NCI-H2196 (cell line): ENCODE results near the gene GRID2.
"Not testable (repeated sequence)": the region's sequence is repeated elsewhere in the genome, so short reads cannot be mapped to it uniquely, and the experiment has no call there.

ENCODE experiments used
- DNase-seq: peaks from one replicate; lab custom pipeline; 2025; ENCODE audit not compliant: unreplicated experiment; lab: John Stamatoyannopoulos, UW

Gene GRID2

DNA sequence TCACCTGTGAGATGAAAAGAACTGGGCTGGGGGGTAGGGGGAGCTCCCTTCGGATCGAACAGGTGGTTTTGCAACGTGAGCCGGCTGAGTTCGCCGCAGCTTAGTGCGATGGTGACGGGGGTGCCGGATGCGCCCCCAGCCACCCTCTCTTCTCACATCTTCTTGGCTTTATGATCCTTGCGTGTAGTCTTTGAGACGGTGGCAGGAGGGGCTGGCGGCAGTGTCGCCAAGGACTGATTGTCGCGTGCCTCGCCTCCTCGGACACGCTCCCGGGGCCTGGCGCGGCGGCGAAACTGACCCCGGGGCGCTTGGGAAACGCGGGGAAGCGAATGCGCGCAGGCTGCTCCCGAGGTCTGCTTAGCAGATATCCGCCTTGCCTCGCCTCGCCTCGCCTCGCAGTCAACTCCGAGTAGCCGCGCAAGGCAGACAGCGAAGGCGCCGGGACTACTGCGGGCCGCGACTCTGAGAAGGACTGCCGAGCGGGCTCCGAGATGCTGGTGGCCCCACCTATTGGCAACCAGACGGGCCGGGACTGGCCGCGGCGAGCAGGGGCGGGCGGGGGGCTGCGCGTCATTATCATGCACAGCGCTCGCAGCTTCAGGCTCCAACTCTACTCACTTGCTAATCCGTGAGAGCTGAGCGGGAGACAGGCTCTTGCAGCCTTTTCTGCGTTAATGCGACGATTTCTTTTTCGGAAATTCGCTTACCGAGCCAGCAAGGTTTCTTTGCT lies 1.5 kb downstream of the GRID2 start:
- DNase-seq, result no peak

DNA sequence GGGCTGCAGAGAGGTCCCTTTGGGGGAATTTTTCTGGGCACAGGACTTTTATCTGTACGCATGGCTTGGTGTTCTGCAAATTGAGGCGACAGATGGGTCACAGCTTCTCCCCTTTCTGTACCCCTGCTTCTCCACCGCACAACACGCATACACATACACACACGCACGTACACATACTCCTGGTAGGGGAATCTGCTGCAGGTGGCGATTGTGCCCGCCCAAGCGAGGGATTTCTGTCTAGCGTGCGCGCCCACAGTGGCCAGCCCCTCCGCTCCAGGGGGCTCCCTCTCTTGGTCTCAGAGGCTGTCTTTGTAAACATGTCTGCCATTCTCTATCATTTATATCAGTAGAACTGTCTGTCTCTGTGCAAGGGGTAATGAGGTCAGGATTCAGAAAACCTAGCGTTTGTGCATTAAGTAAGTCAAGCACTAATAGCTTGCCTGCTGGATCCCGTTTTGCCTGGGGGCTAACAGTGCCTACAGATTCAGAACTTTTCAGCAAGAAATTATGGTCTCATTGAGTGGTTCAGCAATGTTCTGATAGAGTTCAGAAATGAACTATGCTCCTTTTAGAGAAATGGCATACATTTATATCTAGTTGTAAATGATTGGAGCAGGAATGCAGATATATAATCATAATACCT lies 2.2 kb downstream of the GRID2 start:
- DNase-seq, result no peak

GRCh38 chr4:92307181-92307580 lies 3.4 kb downstream of the GRID2 start:
- DNase-seq, result no peak

DNA sequence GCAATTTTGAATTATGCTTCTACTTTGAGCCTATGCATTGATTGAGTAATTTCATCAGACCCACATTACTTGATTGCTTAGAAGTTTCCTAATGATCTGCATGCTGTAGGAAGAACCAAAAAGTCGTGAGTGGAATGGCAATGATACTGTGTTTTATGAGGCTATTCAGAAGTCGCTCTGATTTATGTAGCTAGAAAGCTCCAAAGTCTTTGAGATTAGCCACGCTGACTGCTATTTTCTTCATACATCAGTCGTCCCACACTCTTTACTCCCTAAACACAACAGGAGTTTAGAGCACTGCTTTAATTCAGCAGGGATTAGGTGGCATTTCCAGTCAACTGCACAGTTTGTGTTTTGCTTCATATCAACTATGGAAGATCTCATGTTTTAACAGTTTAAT lies 4.1 kb downstream of the GRID2 start:
- DNase-seq, result no peak

DNA sequence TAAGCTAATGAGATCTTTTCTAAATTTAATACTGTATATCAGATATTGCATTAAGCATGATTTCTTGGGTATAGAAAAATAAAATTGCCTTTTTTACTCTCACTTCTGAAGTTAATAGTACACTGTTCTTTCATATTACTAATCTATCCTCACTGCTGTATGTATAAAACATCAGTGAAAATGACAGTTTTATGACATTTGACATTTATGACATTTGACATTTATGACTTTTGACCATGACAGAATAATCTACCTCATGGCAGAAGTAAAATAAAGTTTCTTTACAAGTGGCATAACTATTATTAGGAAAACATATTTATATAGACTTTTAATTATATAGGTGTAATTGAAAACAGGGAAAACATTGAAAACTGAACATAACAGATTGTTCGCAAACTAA lies 13.3 kb downstream of the GRID2 start:
- no peak for DNase-seq

DNA sequence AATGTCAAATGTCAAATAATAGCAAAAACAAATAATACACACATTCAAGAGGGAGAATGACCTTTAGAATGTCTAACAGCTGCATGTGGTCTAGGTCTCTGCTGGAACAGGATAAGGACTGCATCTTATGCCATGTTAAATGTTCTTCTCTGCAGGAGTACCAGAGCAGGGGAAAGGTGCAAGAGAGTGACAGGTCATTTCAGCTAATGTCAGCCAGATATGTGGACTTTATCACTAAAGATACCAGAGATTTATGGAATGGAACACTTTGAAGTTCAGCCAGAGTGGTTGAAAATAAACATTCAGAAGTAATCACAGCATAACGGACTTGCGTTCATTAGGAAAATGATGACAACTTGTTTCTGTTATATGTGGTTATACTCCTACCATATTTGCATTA lies 24.3 kb downstream of the GRID2 start:
- no peak for DNase-seq

DNA sequence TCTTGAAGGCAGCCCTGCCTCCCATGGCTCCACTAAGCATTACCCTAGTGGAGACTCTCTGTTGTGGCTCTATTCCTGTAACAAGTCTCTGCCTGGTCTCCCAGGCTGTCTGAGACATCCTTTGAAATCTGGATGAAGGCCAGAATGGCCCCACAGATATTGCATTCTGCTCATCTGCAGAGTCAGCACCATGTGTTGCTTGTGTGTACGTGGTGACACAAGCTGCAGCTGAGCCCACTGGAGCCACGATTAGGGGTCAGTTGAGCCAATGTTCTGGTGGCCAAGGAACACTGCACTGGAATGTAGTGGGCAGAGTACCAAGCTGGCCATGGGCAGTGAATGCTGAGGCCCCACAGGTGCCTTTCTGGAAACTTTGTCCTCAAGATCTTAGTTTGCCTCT lies 29.2 kb downstream of the GRID2 start:
- DNase-seq, result no peak

GRCh38 chr4:92334716-92335350 lies 31.1 kb downstream of the GRID2 start:
- DNase-seq, result no peak

- no peak for DNase-seq
These were observed 35.9 kb downstream of the GRID2 start for GRCh38 chr4:92339676-92340075.

- no peak for DNase-seq
These were observed 40.5 kb downstream of the GRID2 start for GRCh38 chr4:92344216-92344615.

- no peak for DNase-seq
These were observed 42.5 kb downstream of the GRID2 start for GRCh38 chr4:92346289-92346688.

DNA sequence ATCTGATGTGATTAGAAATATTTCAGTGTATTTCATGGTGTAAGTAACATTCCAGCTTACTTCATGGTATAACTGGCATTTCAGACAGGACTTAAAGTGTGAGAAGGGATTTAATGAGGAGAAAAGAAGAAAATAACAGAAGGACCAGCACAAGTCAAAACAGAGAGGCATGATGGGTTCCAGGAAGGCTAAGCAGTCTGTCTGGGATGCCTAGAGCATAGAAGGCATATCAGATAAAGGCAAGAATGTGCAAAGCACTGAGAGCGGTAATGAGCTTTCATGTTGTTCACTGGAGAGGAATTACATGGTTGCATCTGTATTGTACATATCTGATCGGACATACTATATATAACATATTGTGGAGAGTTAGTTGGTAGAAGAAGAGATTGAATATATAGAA lies 54.2 kb downstream of the GRID2 start:
- no peak for DNase-seq

DNA sequence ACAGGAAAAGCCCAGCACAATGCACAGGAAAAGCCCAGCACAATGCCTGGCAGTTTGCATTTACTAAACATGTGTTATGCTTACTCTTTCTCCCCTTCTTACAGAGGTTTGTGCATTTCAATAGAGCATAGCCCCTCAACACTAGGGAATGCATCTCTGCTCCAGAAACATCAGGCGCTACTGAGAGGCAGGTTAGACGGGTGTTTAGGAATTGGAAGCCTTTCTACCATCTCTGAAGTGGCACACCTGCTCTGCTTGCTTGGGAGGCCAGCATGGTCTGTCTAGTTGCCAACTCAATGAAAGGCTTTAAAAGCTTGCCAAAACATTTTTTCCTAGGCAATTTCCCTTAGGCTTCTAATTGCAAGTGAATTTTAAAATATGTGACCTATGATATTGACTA lies 55.7 kb downstream of the GRID2 start:
- no peak for DNase-seq

- DNase-seq, result no peak
These were observed 58.3 kb downstream of the GRID2 start for GRCh38 chr4:92362028-92362427.

DNA sequence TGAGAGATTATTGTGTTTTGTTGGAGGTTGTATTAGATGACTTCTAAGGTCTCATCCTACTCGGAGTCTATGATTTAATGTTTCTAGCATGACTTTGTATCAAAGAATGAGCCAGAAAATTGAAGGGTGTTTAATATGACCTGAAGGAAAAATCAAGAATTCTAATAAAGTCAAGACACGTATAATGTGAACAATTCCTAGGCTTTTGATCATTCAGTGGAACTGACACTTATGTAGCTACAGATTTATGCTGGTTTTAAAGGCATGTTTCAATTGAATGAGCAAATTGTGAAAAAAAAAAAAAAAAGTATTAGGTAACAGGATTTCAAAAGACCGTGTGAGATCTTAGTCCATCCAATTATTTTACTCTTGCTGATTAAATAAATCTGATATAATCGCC lies 64.9 kb downstream of the GRID2 start:
- DNase-seq, result no peak

DNA sequence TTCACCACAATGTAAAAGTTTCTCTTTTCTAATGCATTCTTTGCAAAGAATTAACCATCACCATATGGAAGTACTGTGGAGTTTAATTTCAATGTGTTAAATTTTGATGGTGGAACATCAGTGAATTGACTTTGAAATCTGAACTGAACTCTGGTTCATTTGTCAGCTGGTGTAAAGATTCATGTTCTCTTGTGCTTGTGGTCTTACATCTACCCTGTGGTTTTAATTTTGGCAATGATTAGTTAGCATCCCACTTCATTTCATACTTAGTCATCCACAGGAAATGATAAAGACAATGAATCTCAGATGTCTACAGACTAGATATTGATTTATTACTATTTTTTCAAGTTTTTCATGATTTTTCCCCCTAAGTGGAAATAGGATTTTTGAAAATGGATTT lies 77.8 kb downstream of the GRID2 start:
- no peak for DNase-seq

GRCh38 chr4:92382128-92382527 lies 78.4 kb downstream of the GRID2 start:
- no peak for DNase-seq

DNA sequence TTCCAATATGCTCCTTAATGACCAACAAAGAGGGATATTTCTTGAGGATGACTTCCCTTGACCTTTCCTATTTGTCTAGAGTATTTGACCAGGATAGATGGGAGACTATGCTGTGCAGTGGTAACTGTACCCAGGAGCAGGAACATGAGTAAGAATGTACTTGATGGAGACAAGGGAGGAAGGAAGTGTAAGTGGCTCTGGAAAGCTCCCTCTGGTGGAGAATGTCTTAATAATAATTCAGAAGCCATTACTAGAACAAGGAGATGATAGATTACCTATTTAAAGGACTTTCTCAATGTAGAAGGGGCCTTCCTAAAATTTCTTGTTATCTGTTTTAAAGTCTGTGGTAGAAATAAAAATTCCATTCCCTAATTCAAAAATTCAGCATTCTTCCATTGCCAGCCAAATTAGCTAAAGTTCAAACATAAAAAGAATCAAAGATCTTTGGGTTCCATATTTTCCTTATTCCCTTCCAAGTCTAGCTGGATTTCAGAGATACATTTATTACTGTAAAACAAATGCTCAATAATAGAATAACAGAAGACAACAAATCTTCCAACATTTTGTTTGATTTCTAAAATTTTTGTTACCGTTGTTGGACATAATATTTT lies 83.8 kb downstream of the GRID2 start:
- DNase-seq, result no peak

DNA sequence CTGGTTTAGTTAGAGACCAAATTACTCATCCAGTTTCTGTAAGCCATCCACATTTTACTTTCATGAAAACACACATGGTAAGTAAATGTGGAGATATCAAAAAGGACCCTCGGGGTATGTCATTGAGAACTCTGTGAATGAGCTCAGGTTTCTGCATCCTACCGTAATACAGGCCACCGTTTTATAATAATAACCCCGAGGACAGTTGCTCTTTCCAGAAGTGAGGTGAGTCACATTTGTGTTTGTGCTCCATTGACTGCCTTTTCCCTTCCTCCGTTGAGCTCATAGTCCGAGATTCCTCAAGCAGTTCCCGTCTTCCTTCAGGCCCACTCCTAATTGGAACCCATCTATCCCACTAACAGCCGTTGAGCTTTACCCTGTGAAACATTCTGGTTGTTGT lies 95.3 kb downstream of the GRID2 start:
- DNase-seq, result no peak

GRCh38 chr4:92403525-92403924 lies 99.8 kb downstream of the GRID2 start:
- not testable (repeated sequence) for DNase-seq

DNA sequence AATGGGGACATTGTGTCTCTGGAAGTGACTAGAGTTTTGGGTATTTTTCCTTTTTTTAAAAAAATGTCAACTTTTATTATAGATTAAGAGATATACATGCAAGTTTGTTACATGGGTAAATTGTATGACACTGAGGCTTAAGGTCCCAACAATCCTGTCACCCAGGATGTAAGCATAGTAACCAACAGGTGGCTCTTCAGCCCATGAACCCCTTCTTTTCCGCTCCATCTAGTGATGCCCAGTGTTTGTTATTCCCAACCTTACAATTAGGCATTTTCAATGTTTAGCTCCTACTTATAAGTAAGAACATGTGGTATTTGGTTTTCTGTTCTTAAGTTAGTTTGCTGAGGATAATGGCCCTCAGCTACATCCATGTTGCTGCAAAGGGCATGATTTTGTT lies 102.7 kb downstream of the GRID2 start:
- DNase-seq, result no peak

DNA sequence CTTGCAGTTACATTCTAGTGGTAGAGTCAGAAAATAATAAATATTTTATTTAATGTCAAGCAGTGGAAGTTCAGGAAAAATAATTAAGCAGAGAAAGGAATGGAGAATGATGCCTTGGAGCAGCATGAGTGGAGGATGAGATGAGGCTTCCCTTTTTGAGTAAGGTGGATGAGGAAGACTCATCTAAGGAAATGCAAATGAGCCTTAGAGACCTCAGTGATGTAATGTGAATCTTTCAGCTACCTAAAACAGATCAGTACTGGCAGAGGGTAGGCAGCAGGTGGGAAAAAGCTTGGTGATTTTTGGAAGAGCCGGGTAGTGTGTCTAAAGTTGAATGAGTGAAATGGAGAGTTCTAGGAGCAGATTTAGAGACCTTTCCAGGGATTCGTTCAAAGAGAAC lies 118.2 kb downstream of the GRID2 start:
- DNase-seq, result no peak
